NT2/D1 (cell line): ENCODE results near the gene CDS1.
A peak's percentile ranks its signal among the peaks of the same experiment; 100 is the strongest.

Source experiments
- DNase-seq: peaks from one replicate; pipeline ENCODE4 v3.0.0-alpha.2; 2011; ENCODE audit warnings: low read depth, low spot score
- H3K27me3 ChIP-seq: 2 replicates; pipeline ENCODE4 v1.6.0; 2011; ENCODE audit warnings: mild to moderate bottlenecking; ENCODE audit not compliant: insufficient read length, insufficient read depth
- H3K36me3 ChIP-seq: 2 replicates; pipeline ENCODE4 v1.6.1; 2011; ENCODE audit warnings: mild to moderate bottlenecking, low read length, mixed read lengths; ENCODE audit not compliant: insufficient read depth, insufficient read length
- H3K4me1 ChIP-seq: 2 replicates; pipeline ENCODE4 v1.5.1; 2011; ENCODE audit not compliant: insufficient read depth, insufficient read length
- H3K4me3 ChIP-seq: 2 replicates; pipeline ENCODE4 v1.5.1; 2011; ENCODE audit warnings: low read depth; ENCODE audit not compliant: insufficient read length
- H3K9ac ChIP-seq: 2 replicates; pipeline ENCODE4 v1.6.0; 2011; ENCODE audit warnings: low read depth; ENCODE audit not compliant: insufficient read length
- H3K9me3 ChIP-seq: 2 replicates; pipeline ENCODE4 v1.5.1; 2011; ENCODE audit warnings: mild to moderate bottlenecking, low read length; ENCODE audit not compliant: insufficient read depth
- SUZ12 ChIP-seq: IDR thresholded peaks from 2 replicates; pipeline ENCODE4 v1.6.1; 2011; ENCODE audit not compliant: insufficient read length, insufficient read depth; ENCODE audit errors: extremely low read depth
- YY1 ChIP-seq: IDR thresholded peaks from 2 replicates; pipeline ENCODE4 v1.6.1; 2011; ENCODE audit not compliant: insufficient read length, insufficient read depth
- ZNF274 ChIP-seq: IDR thresholded peaks from 2 replicates; pipeline ENCODE4 v1.6.1; 2011; ENCODE audit warnings: mild to moderate bottlenecking, low read depth, low read length

Gene CDS1

GRCh38 chr4:84638092-84638491 is 55.2 kb downstream of the CDS1 start:
- no peaks in the 10 kb centered on the region for H3K36me3 ChIP-seq
- no peaks in the 10 kb centered on the region for H3K9me3 ChIP-seq
- H3K4me1 ChIP-seq, result no peaks in the 10 kb centered on the region
- no peak overlapping the region for H3K4me3 ChIP-seq
- H3K9ac ChIP-seq, result no peak overlapping the region
- H3K27me3 ChIP-seq, result no peaks in the 10 kb centered on the region
- TF ChIP-seq YY1 (no peak), ZNF274 (no peak), SUZ12 (no peak)
- no peak for DNase-seq

- H3K9me3 ChIP-seq, result no peaks in the 10 kb centered on the region
- H3K9ac ChIP-seq, result no peak overlapping the region
- no peaks in the 10 kb centered on the region for H3K27me3 ChIP-seq
- H3K4me3 ChIP-seq, result no peak overlapping the region
- H3K36me3 ChIP-seq, result no peaks in the 10 kb centered on the region
- TF ChIP-seq ZNF274, result no peak
- TF ChIP-seq YY1, result no peak
- no peak for TF ChIP-seq SUZ12
- H3K4me1 ChIP-seq, result no peaks in the 10 kb centered on the region
- no peak for DNase-seq
Observed at GRCh38 chr4:84639145-84639544, 56.2 kb downstream of the CDS1 start.

- TF ChIP-seq SUZ12, result no peak
- TF ChIP-seq YY1, result no peak
- TF ChIP-seq ZNF274, result no peak
- no peak for DNase-seq
- Histone ChIP-seq H3K27me3 (no peaks in the 10 kb centered on the region), H3K9ac (no peak overlapping the region), H3K4me1 (no peaks in the 10 kb centered on the region), H3K9me3 (no peaks in the 10 kb centered on the region), H3K36me3 (no peaks in the 10 kb centered on the region), H3K4me3 (no peak overlapping the region)
Observed at GRCh38 chr4:84644087-84644486, 61.2 kb downstream of the CDS1 start.

GRCh38 chr4:84647312-84647884 is 64.5 kb downstream of the CDS1 start:
- H3K27me3 ChIP-seq, result no peaks in the 10 kb centered on the region
- H3K9ac ChIP-seq, result no peak overlapping the region
- no peaks in the 10 kb centered on the region for H3K4me1 ChIP-seq
- no peak overlapping the region for H3K4me3 ChIP-seq
- TF ChIP-seq ZNF274, result no peak
- TF ChIP-seq YY1, result no peak
- TF ChIP-seq SUZ12, result no peak
- H3K36me3 ChIP-seq, result peaks cover 6% of the 10 kb centered on the region
- peak; percentile 40 for DNase-seq
- H3K9me3 ChIP-seq, result no peaks in the 10 kb centered on the region

- Histone ChIP-seq H3K9me3 (no peaks in the 10 kb centered on the region), H3K27me3 (no peaks in the 10 kb centered on the region), H3K36me3 (peaks cover 6% of the 10 kb centered on the region), H3K4me3 (no peak overlapping the region), H3K4me1 (no peaks in the 10 kb centered on the region), H3K9ac (no peak overlapping the region)
- TF ChIP-seq ZNF274 (no peak), SUZ12 (no peak), YY1 (no peak)
- DNase-seq, result no peak
Observed at GRCh38 chr4:84648178-84648577, 65.3 kb downstream of the CDS1 start.

GRCh38 chr4:84648863-84649647 is 66.1 kb downstream of the CDS1 start:
- no peaks in the 10 kb centered on the region for H3K4me1 ChIP-seq
- DNase-seq, result no peak
- TF ChIP-seq YY1 (no peak), ZNF274 (no peak), SUZ12 (no peak)
- no peaks in the 10 kb centered on the region for H3K27me3 ChIP-seq
- H3K9ac ChIP-seq, result no peak overlapping the region
- H3K36me3 ChIP-seq, result peaks cover 6% of the 10 kb centered on the region
- H3K4me3 ChIP-seq, result no peak overlapping the region
- no peaks in the 10 kb centered on the region for H3K9me3 ChIP-seq

GRCh38 chr4:84651499-84651898 is 68.6 kb downstream of the CDS1 start:
- Histone ChIP-seq H3K4me1 (no peaks in the 10 kb centered on the region), H3K4me3 (no peak overlapping the region), H3K9ac (no peak overlapping the region), H3K9me3 (no peaks in the 10 kb centered on the region), H3K36me3 (peaks cover 6% of the 10 kb centered on the region), H3K27me3 (no peaks in the 10 kb centered on the region)
- no peak for DNase-seq
- TF ChIP-seq SUZ12, result no peak
- no peak for TF ChIP-seq YY1
- TF ChIP-seq ZNF274, result no peak
